ENCODE measurements around the gene HIP1R.

The HIP1R gene

DNA sequence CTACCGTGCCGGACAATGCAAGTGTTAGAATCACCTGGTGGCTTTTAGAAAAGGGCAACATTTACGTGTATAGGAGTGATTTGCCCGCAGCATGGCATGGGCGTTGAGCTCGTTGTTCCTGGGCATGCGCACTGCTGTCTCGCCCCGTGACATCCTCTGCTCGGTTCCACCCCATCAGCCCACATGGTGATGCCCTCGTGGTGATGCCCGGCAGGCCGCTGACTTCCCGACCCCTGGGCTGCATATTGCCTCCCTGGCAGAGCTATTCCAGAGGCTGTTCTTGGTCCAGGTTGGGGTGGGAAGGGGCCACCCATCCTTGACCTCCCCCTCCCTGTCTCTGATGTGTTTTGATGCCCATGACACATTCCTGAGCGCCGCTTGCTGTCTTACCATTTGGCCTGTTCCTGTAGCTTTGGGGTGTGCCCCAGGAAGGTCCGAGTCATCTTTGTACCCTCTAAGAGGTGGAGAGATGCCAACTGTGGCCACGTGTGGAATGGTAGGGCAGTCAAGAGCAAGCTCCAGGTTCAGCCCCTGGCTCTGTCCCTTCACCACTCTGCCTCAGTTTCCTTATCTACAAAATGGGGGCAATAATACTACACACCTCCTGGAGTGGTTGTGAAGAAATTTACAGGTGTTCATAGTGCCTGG lies 4.8 kb downstream of the HIP1R start:
- Histone ChIP-seq H3K9me2 (replicated peaks; ENCODE audit: insufficient read depth, low read length) (no peaks in the 10 kb centered on the region), H3F3A (ENCODE audit: insufficient read depth, low read length) (peaks cover 3% of the 10 kb centered on the region; the same call in 1 of the 2 replicates), H3K9ac (ENCODE audit: low read length) (no peak overlapping the region), H3K4me2 (ENCODE audit: low read depth, low read length) (no peak overlapping the region), H3K36me3 (replicated peaks; ENCODE audit: insufficient read depth, low read length) (no peaks in the 10 kb centered on the region), H3K9me3 (replicated peaks; ENCODE audit: insufficient read depth, low read length) (no peaks in the 10 kb centered on the region), H3K27ac (ENCODE audit: low read length) (no peak overlapping the region), H3K4me1 (ENCODE audit: low read length) (no peaks in the 10 kb centered on the region), H3K4me3 (ENCODE audit: low read length) (no peak overlapping the region), H3K79me2 (ENCODE audit: low read length) (peaks cover 64% of the 10 kb centered on the region), H2AFZ (ENCODE audit: low read length) (no peak overlapping the region), H3K27me3 (replicated peaks; ENCODE audit: insufficient read depth, low read length) (no peaks in the 10 kb centered on the region), H4K20me1 (ENCODE audit: insufficient read depth, low read length) (no peaks in the 10 kb centered on the region)
- no peak for TF ChIP-seq EZH2phosphoT487 (IDR thresholded peaks at IDR 0.05; ENCODE audit: low read length)
- TF ChIP-seq EZH2 (optimal IDR thresholded peaks at IDR 0.05; ENCODE audit: low read depth, low read length) = no peak
- TF ChIP-seq, protein P1, sequence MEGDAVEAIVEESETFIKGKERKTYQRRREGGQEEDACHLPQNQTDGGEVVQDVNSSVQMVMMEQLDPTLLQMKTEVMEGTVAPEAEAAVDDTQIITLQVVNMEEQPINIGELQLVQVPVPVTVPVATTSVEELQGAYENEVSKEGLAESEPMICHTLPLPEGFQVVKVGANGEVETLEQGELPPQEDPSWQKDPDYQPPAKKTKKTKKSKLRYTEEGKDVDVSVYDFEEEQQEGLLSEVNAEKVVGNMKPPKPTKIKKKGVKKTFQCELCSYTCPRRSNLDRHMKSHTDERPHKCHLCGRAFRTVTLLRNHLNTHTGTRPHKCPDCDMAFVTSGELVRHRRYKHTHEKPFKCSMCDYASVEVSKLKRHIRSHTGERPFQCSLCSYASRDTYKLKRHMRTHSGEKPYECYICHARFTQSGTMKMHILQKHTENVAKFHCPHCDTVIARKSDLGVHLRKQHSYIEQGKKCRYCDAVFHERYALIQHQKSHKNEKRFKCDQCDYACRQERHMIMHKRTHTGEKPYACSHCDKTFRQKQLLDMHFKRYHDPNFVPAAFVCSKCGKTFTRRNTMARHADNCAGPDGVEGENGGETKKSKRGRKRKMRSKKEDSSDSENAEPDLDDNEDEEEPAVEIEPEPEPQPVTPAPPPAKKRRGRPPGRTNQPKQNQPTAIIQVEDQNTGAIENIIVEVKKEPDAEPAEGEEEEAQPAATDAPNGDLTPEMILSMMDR (IDR thresholded peaks at IDR 0.05; ENCODE audit: low read length) = no peak
- DNase-seq = no peak

DNA sequence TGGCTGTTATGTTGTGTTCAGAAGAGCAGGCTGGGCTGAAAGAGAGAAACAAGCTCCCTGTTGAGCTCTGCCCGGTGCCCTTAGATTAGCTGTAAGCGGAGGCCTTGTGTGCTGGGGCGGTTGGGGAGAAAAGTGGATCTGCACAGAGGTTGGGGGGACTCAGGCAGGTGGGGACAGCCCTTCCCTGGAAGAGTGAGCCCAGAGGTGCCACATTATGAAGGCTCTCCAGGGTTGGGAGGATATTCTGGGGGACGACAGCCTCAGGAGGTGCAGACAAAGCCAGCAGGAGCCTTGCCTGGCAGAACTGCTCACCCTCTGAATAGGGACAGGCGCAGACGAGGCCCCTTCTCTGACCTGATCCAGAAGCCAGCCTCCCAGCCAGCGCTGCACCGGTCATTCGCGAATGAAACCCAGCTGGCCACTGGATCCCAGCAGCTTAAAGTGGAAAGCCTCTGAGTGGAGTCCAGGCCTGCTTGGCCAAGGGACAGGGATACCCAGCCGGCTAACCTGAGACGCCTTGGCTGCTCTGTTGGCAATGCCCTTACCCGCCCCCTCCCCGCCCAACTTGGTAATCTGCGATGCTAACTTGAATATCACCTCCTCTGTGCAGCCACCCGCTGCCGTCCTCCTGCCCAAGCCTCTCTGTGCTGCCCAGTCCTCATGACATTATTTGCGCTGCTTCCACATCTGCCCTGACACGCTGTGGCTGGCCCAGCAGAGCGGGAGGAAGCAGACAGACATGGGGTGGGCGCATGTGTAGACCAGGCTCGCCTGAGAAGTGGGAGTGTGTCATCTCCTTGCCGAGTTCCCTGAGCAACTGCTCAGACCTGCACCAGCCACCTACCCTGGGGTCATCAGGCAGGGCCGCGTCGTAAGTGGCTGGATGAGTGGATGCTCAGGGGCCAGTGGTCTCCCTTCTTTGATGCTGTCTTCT lies 5.6 kb downstream of the HIP1R start:
- Histone ChIP-seq H3K27me3 (replicated peaks; ENCODE audit: insufficient read depth, low read length) (no peaks in the 10 kb centered on the region), H3K79me2 (ENCODE audit: low read length) (peaks cover 64% of the 10 kb centered on the region), H4K20me1 (ENCODE audit: insufficient read depth, low read length) (no peaks in the 10 kb centered on the region), H3K9me2 (replicated peaks; ENCODE audit: insufficient read depth, low read length) (no peaks in the 10 kb centered on the region), H3K4me3 (ENCODE audit: low read length) (no peak overlapping the region), H3K9ac (ENCODE audit: low read length) (no peak overlapping the region), H3F3A (ENCODE audit: insufficient read depth, low read length) (peaks cover 3% of the 10 kb centered on the region; the same call in 1 of the 2 replicates), H3K9me3 (replicated peaks; ENCODE audit: insufficient read depth, low read length) (no peaks in the 10 kb centered on the region), H2AFZ (ENCODE audit: low read length) (no peak overlapping the region), H3K4me2 (ENCODE audit: low read depth, low read length) (no peak overlapping the region), H3K27ac (ENCODE audit: low read length) (no peak overlapping the region), H3K4me1 (ENCODE audit: low read length) (no peaks in the 10 kb centered on the region), H3K36me3 (replicated peaks; ENCODE audit: insufficient read depth, low read length) (no peaks in the 10 kb centered on the region)
- DNase-seq = no peak
- TF ChIP-seq EZH2phosphoT487 (IDR thresholded peaks at IDR 0.05; ENCODE audit: low read length) (no peak), EZH2 (optimal IDR thresholded peaks at IDR 0.05; ENCODE audit: low read depth, low read length) (no peak)

- no peak for DNase-seq
- Histone ChIP-seq H3F3A (ENCODE audit: insufficient read depth, low read length) (peaks cover 1% of the 10 kb centered on the region; the same call in 1 of the 2 replicates), H2AFZ (ENCODE audit: low read length) (no peak overlapping the region), H3K9ac (ENCODE audit: low read length) (no peak overlapping the region), H3K4me1 (ENCODE audit: low read length) (no peaks in the 10 kb centered on the region), H3K79me2 (ENCODE audit: low read length) (peaks cover 57% of the 10 kb centered on the region), H3K9me3 (replicated peaks; ENCODE audit: insufficient read depth, low read length) (no peaks in the 10 kb centered on the region), H3K4me2 (ENCODE audit: low read depth, low read length) (no peak overlapping the region), H3K27ac (ENCODE audit: low read length) (no peak overlapping the region), H3K9me2 (replicated peaks; ENCODE audit: insufficient read depth, low read length) (no peaks in the 10 kb centered on the region), H3K4me3 (ENCODE audit: low read length) (no peak overlapping the region), H3K27me3 (replicated peaks; ENCODE audit: insufficient read depth, low read length) (no peaks in the 10 kb centered on the region), H4K20me1 (ENCODE audit: insufficient read depth, low read length) (no peaks in the 10 kb centered on the region), H3K36me3 (replicated peaks; ENCODE audit: insufficient read depth, low read length) (no peaks in the 10 kb centered on the region)
- TF ChIP-seq, protein P1 (IDR thresholded peaks at IDR 0.05; ENCODE audit: low read length) = no peak
- TF ChIP-seq EZH2 (optimal IDR thresholded peaks at IDR 0.05; ENCODE audit: low read depth, low read length) (no peak), EZH2phosphoT487 (IDR thresholded peaks at IDR 0.05; ENCODE audit: low read length) (no peak)
These were observed 6.5 kb downstream of the HIP1R start for GRCh38 chr12:122841544-122842321.
